GM23338 (cell line): ENCODE results near the gene SPAG16. TPM values are rescaled to one million over a fixed set of nuclear protein-coding genes. Genes with fewer than 3 reads are reported as not detected.

Experiments used
- ATAC-seq: fragments of 200-7000 bp; cut with Tn5 transposase; 3 replicates; pipeline ENCODE4 v1.9.1; 2020
- DNase-seq: peaks from one replicate; pipeline ENCODE4 v3.0.0-alpha.2; 2015; ENCODE audit warnings: low spot score
- H2AFZ ChIP-seq: fragments of 200-600 bp; sonication (generic); 2 replicates; pipeline ENCODE4 v1.8.0; 2016; ENCODE audit warnings: antibody characterized with exemption, mild to moderate bottlenecking, moderate library complexity
- H3F3A ChIP-seq: fragments of 200-600 bp; sonication (generic); replicated peaks from 2 replicates; pipeline ENCODE4 v1.8.0; 2017; ENCODE audit warnings: antibody characterized with exemption, mixed run types, low read depth
- H3K27ac ChIP-seq: fragments of 200-600 bp; sonication (generic); 2 replicates; pipeline ENCODE4 v1.6.1; 2016; ENCODE audit warnings: low read depth
- H3K27me3 ChIP-seq: fragments of 200-600 bp; sonication (generic); 2 replicates; pipeline ENCODE4 v1.8.0; 2016; ENCODE audit warnings: mild to moderate bottlenecking, mixed run types, moderate library complexity; ENCODE audit not compliant: insufficient read depth
- H3K36me3 ChIP-seq: fragments of 200-600 bp; sonication (generic); 2 replicates; pipeline ENCODE4 v1.8.0; 2016; ENCODE audit warnings: mild to moderate bottlenecking; ENCODE audit not compliant: insufficient read depth
- H3K4me1 ChIP-seq: fragments of 200-600 bp; sonication (generic); 2 replicates; pipeline ENCODE4 v1.8.0; 2016; ENCODE audit warnings: mild to moderate bottlenecking, moderate library complexity; ENCODE audit not compliant: insufficient read depth
- H3K4me2 ChIP-seq: fragments of 200-600 bp; sonication (generic); 2 replicates; pipeline ENCODE4 v1.7.1; 2017; ENCODE audit warnings: mixed run types
- H3K4me3 ChIP-seq: fragments of 200-600 bp; sonication (generic); 2 replicates; pipeline ENCODE4 v1.6.1; 2016; ENCODE audit warnings: mixed run types
- H3K79me2 ChIP-seq: fragments of 200-600 bp; sonication (generic); replicated peaks from 2 replicates; pipeline ENCODE4 v1.8.0; 2017; ENCODE audit warnings: mild to moderate bottlenecking; ENCODE audit not compliant: insufficient read depth
- H3K9me2 ChIP-seq: fragments of 200-600 bp; sonication (generic); 2 replicates; pipeline ENCODE4 v1.8.0; 2017; ENCODE audit not compliant: insufficient read depth
- H4K20me1 ChIP-seq: fragments of 200-600 bp; sonication (generic); replicated peaks from 2 replicates; pipeline ENCODE4 v1.8.0; 2017; ENCODE audit warnings: mild to moderate bottlenecking; ENCODE audit not compliant: insufficient read depth
- H3K27ac Mint-ChIP-seq: 2 replicates; pipeline ENCODE4 v1.8.0; 2020; ENCODE audit warnings: inconsistent platforms, mild to moderate bottlenecking, moderate library complexity, mixed read lengths
- H3K27me3 Mint-ChIP-seq: 3 replicates; pipeline ENCODE4 v1.8.0; 2022; ENCODE audit warnings: low read depth, mild to moderate bottlenecking, moderate library complexity, mixed read lengths, inconsistent platforms; ENCODE audit not compliant: insufficient read depth, poor library complexity
- H3K36me3 Mint-ChIP-seq: 3 replicates; pipeline ENCODE4 v1.8.0; 2021; ENCODE audit warnings: low read depth, mild to moderate bottlenecking, inconsistent platforms, moderate library complexity, mixed read lengths
- H3K4me1 Mint-ChIP-seq: 3 replicates; pipeline ENCODE4 v1.8.0; 2020; ENCODE audit warnings: mild to moderate bottlenecking, inconsistent platforms, mixed read lengths
- H3K4me3 Mint-ChIP-seq: 3 replicates; pipeline ENCODE4 v1.8.0; 2021; ENCODE audit warnings: moderate library complexity, mild to moderate bottlenecking, inconsistent platforms, mixed read lengths
- H3K9me3 Mint-ChIP-seq: 3 replicates; pipeline ENCODE4 v1.8.0; 2020; ENCODE audit warnings: moderate library complexity, mild to moderate bottlenecking, inconsistent platforms, mixed read lengths
- CREB1 ChIP-seq: fragments of 250-450 bp; sonication (Bioruptor Pico); IDR thresholded peaks from 2 replicates; pipeline ENCODE4 v1.5.0; 2020; ENCODE audit warnings: low read depth, mild to moderate bottlenecking, moderate library complexity
- EZH2 ChIP-seq: fragments of 200-600 bp; sonication (generic); IDR thresholded peaks from one replicate; pipeline ENCODE4 v1.8.0; 2017; ENCODE audit warnings: antibody characterized with exemption, mild to moderate bottlenecking, low read depth; ENCODE audit not compliant: unreplicated experiment
- EZH2phosphoT487 ChIP-seq: fragments of 200-600 bp; sonication (generic); IDR thresholded peaks from one replicate; pipeline ENCODE4 v1.8.1; 2018; ENCODE audit warnings: antibody characterized with exemption; ENCODE audit not compliant: unreplicated experiment
- JUNB ChIP-seq: IDR thresholded peaks from one replicate; pipeline ENCODE4 v1.6.1; 2016; ENCODE audit warnings: antibody characterized with exemption; ENCODE audit not compliant: unreplicated experiment
- NANOG ChIP-seq: IDR thresholded peaks from 2 replicates; pipeline ENCODE4 v1.6.1; 2016; ENCODE audit warnings: antibody characterized with exemption, borderline replicate concordance
- POLR2AphosphoS5 ChIP-seq: IDR thresholded peaks from 2 replicates; pipeline ENCODE4 v1.6.1; 2016; ENCODE audit warnings: antibody characterized with exemption, low read depth
- STAT1 ChIP-seq: IDR thresholded peaks from one replicate; pipeline ENCODE4 v1.6.1; 2016; ENCODE audit warnings: antibody characterized with exemption; ENCODE audit not compliant: unreplicated experiment
- ZNF114 ChIP-seq: fragments of 250-450 bp; sonication (Bioruptor Pico); IDR thresholded peaks from 2 replicates; pipeline ENCODE4 v1.5.0; 2020; ENCODE audit warnings: mild to moderate bottlenecking, moderate library complexity
- ZNF331 ChIP-seq: fragments of 250-450 bp; sonication (Bioruptor Pico); IDR thresholded peaks from 2 replicates; pipeline ENCODE4 v1.5.0; 2020; ENCODE audit warnings: low read depth, mild to moderate bottlenecking, moderate library complexity
- polyA plus RNA-seq: library from polyadenylated mRNA; unstranded; fragments of >200 nt; fragmentation: Nextera tagmentation; extraction: Ambion mirVana; gene quantifications from 2 replicates; pipeline ENCODE4 v1.2.1, GENCODE V29; 2016
- total RNA-seq: library from RNA; depleted of rRNA; stranded (reverse); fragments of >200 nt; shearing (Covaris generic); gene quantifications from 2 replicates; pipeline ENCODE4 v1.2.3, GENCODE V29; 2014
- TF ChIP-seq, protein P1 (sequence below), 2 experiments: fragments of 200-600 bp in 1 of 2; sonication (generic) in 1 of 2; conservative IDR thresholded peaks; 2 replicates each; pipeline versions ENCODE4 v1.5.1 to v1.6.1; 2016 to 2017; ENCODE audit warnings: antibody characterized with exemption in 2 of 2, low read depth in 2 of 2, mild to moderate bottlenecking in 2 of 2, moderate library complexity in 1 of 2
- TF ChIP-seq, protein P2 (sequence below): IDR thresholded peaks from one replicate; pipeline ENCODE4 v1.6.1; 2018; ENCODE audit warnings: antibody characterized with exemption; ENCODE audit not compliant: unreplicated experiment
- TF ChIP-seq, protein P3 (sequence below): IDR thresholded peaks from 2 replicates; pipeline ENCODE4 v1.6.1; 2016; ENCODE audit warnings: antibody characterized with exemption
- TF ChIP-seq, protein P4 (sequence below): fragments of 250-450 bp; sonication (Bioruptor Pico); IDR thresholded peaks from 2 replicates; pipeline ENCODE4 v1.5.0; 2020; ENCODE audit warnings: mild to moderate bottlenecking, moderate library complexity

The SPAG16 gene
- total and polyA plus RNA-seq, 2 experiments from 2014 or later, result 19.7 to 47.8 TPM

DNA sequence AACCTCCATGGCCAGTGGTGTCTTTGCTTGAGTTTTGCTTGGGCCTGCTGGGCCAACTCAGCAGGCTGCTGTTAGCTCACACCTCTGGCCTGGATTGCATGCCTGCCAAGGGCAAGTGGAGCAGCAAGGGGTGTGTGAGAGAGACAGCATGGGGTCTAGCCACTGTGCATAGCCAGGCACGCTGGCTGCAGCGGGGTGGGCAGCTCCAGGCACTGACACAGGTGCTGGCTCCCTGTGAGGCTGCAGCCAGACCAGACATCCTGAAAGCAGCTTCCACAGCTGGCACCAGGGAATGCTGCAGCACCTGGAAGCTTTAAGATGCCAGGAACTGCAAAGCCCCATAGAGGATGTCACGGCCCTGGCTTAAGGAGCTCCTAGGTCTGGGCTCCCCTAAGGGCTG is 750.2 kb downstream of the SPAG16 start:
- no peak for DNase-seq
- Histone ChIP-seq H3F3A (no peaks in the 10 kb centered on the region), H4K20me1 (no peaks in the 10 kb centered on the region), H3K4me3 (no peak overlapping the region), H2AFZ (no peak overlapping the region), H3K4me2 (no peak overlapping the region), H3K27ac (no peak overlapping the region), H3K79me2 (no peaks in the 10 kb centered on the region), H3K9me2 (no peaks in the 10 kb centered on the region; the same call in 1 of the 2 replicates), H3K36me3 (no peaks in the 10 kb centered on the region), H3K27me3 (no peaks in the 10 kb centered on the region), H3K4me1 (no peaks in the 10 kb centered on the region)
- Mint-ChIP-seq H3K36me3 (no peaks in the 10 kb centered on the region; the same call in 2 of the 3 replicates), H3K27ac (no peak overlapping the region), H3K27me3 (peaks cover 2% of the 10 kb centered on the region), H3K4me1 (peaks cover 3% of the 10 kb centered on the region), H3K9me3 (peaks cover 8% of the 10 kb centered on the region; the same call in 2 of the 3 replicates), H3K4me3 (no peak overlapping the region)
- peak; percentile 50; the same call in 2 of the 3 replicates for ATAC-seq
- TF ChIP-seq CREB1 (CRISPR knock-in tag) (no peak), JUNB (no peak), ZNF331 (CRISPR knock-in tag) (no peak), NANOG (no peak), EZH2phosphoT487 (no peak), ZNF114 (CRISPR knock-in tag) (no peak), POLR2AphosphoS5 (no peak), EZH2 (no peak), STAT1 (no peak)
- TF ChIP-seq, protein P1, sequence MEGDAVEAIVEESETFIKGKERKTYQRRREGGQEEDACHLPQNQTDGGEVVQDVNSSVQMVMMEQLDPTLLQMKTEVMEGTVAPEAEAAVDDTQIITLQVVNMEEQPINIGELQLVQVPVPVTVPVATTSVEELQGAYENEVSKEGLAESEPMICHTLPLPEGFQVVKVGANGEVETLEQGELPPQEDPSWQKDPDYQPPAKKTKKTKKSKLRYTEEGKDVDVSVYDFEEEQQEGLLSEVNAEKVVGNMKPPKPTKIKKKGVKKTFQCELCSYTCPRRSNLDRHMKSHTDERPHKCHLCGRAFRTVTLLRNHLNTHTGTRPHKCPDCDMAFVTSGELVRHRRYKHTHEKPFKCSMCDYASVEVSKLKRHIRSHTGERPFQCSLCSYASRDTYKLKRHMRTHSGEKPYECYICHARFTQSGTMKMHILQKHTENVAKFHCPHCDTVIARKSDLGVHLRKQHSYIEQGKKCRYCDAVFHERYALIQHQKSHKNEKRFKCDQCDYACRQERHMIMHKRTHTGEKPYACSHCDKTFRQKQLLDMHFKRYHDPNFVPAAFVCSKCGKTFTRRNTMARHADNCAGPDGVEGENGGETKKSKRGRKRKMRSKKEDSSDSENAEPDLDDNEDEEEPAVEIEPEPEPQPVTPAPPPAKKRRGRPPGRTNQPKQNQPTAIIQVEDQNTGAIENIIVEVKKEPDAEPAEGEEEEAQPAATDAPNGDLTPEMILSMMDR (conservative IDR thresholded peaks at IDR 0.05; ENCODE audit: low read depth in 2 of 2), result no peak
- TF ChIP-seq, protein P2, sequence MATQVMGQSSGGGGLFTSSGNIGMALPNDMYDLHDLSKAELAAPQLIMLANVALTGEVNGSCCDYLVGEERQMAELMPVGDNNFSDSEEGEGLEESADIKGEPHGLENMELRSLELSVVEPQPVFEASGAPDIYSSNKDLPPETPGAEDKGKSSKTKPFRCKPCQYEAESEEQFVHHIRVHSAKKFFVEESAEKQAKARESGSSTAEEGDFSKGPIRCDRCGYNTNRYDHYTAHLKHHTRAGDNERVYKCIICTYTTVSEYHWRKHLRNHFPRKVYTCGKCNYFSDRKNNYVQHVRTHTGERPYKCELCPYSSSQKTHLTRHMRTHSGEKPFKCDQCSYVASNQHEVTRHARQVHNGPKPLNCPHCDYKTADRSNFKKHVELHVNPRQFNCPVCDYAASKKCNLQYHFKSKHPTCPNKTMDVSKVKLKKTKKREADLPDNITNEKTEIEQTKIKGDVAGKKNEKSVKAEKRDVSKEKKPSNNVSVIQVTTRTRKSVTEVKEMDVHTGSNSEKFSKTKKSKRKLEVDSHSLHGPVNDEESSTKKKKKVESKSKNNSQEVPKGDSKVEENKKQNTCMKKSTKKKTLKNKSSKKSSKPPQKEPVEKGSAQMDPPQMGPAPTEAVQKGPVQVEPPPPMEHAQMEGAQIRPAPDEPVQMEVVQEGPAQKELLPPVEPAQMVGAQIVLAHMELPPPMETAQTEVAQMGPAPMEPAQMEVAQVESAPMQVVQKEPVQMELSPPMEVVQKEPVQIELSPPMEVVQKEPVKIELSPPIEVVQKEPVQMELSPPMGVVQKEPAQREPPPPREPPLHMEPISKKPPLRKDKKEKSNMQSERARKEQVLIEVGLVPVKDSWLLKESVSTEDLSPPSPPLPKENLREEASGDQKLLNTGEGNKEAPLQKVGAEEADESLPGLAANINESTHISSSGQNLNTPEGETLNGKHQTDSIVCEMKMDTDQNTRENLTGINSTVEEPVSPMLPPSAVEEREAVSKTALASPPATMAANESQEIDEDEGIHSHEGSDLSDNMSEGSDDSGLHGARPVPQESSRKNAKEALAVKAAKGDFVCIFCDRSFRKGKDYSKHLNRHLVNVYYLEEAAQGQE, result no peak
- TF ChIP-seq, protein P3, sequence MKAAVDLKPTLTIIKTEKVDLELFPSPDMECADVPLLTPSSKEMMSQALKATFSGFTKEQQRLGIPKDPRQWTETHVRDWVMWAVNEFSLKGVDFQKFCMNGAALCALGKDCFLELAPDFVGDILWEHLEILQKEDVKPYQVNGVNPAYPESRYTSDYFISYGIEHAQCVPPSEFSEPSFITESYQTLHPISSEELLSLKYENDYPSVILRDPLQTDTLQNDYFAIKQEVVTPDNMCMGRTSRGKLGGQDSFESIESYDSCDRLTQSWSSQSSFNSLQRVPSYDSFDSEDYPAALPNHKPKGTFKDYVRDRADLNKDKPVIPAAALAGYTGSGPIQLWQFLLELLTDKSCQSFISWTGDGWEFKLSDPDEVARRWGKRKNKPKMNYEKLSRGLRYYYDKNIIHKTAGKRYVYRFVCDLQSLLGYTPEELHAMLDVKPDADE, result no peak
- TF ChIP-seq, protein P4, sequence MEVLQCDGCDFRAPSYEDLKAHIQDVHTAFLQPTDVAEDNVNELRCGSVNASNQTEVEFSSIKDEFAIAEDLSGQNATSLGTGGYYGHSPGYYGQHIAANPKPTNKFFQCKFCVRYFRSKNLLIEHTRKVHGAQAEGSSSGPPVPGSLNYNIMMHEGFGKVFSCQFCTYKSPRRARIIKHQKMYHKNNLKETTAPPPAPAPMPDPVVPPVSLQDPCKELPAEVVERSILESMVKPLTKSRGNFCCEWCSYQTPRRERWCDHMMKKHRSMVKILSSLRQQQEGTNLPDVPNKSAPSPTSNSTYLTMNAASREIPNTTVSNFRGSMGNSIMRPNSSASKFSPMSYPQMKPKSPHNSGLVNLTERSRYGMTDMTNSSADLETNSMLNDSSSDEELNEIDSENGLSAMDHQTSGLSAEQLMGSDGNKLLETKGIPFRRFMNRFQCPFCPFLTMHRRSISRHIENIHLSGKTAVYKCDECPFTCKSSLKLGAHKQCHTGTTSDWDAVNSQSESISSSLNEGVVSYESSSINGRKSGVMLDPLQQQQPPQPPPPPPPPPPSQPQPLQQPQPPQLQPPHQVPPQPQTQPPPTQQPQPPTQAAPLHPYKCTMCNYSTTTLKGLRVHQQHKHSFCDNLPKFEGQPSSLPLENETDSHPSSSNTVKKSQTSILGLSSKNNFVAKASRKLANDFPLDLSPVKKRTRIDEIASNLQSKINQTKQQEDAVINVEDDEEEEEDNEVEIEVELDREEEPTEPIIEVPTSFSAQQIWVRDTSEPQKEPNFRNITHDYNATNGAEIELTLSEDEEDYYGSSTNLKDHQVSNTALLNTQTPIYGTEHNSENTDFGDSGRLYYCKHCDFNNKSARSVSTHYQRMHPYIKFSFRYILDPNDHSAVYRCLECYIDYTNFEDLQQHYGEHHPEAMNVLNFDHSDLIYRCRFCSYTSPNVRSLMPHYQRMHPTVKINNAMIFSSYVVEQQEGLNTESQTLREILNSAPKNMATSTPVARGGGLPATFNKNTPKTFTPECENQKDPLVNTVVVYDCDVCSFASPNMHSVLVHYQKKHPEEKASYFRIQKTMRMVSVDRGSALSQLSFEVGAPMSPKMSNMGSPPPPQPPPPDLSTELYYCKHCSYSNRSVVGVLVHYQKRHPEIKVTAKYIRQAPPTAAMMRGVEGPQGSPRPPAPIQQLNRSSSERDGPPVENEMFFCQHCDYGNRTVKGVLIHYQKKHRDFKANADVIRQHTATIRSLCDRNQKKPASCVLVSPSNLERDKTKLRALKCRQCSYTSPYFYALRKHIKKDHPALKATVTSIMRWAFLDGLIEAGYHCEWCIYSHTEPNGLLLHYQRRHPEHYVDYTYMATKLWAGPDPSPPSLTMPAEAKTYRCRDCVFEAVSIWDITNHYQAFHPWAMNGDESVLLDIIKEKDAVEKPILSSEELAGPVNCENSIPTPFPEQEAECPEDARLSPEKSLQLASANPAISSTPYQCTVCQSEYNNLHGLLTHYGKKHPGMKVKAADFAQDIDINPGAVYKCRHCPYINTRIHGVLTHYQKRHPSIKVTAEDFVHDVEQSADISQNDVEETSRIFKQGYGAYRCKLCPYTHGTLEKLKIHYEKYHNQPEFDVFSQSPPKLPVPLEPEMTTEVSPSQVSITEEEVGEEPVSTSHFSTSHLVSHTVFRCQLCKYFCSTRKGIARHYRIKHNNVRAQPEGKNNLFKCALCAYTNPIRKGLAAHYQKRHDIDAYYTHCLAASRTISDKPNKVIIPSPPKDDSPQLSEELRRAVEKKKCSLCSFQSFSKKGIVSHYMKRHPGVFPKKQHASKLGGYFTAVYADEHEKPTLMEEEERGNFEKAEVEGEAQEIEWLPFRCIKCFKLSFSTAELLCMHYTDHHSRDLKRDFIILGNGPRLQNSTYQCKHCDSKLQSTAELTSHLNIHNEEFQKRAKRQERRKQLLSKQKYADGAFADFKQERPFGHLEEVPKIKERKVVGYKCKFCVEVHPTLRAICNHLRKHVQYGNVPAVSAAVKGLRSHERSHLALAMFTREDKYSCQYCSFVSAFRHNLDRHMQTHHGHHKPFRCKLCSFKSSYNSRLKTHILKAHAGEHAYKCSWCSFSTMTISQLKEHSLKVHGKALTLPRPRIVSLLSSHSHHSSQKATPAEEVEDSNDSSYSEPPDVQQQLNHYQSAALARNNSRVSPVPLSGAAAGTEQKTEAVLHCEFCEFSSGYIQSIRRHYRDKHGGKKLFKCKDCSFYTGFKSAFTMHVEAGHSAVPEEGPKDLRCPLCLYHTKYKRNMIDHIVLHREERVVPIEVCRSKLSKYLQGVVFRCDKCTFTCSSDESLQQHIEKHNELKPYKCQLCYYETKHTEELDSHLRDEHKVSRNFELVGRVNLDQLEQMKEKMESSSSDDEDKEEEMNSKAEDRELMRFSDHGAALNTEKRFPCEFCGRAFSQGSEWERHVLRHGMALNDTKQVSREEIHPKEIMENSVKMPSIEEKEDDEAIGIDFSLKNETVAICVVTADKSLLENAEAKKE (CRISPR knock-in tag), result no peak
